SK-N-SH treated with all-trans-retinoic acid at 6 μM for 48 hours (cell line): ENCODE measurements around the gene LYZ.

ENCODE experiments used
- ATAC-seq: fragments of 200-7000 bp; cut with Tn5 transposase; 3 replicates; pipeline ENCODE4 v1.9.1; 2020; ENCODE audit warnings: mild to moderate bottlenecking, moderate library complexity
- ARNTL ChIP-seq: fragments of 450-650 bp; formaldehyde crosslinking; IDR thresholded peaks from 2 replicates; pipeline ENCODE4 v1.5.0; 2020; ENCODE audit warnings: low read depth, mild to moderate bottlenecking, moderate library complexity, borderline replicate concordance
- BACH2 ChIP-seq: fragments of 250-450 bp; sonication (Bioruptor Pico); IDR thresholded peaks from 2 replicates; pipeline ENCODE4 v1.9.0; 2021; ENCODE audit warnings: mild to moderate bottlenecking, borderline replicate concordance
- CREB5 ChIP-seq: fragments of 250-450 bp; sonication (Bioruptor Pico); IDR thresholded peaks from 2 replicates; pipeline ENCODE4 v1.5.1; 2020; ENCODE audit warnings: low read depth, mild to moderate bottlenecking, moderate library complexity
- CSDC2 ChIP-seq: fragments of 250-450 bp; sonication (Bioruptor Pico); IDR thresholded peaks from 2 replicates; pipeline ENCODE4 v1.5.0; 2020; ENCODE audit warnings: mild to moderate bottlenecking, moderate library complexity
- ESRRG ChIP-seq: fragments of 250-450 bp; sonication (Bioruptor Pico); IDR thresholded peaks from 2 replicates; pipeline ENCODE4 v1.6.1; 2021; ENCODE audit warnings: mild to moderate bottlenecking
- GLIS3 ChIP-seq: fragments of 250-450 bp; sonication (Bioruptor Pico); IDR thresholded peaks from 2 replicates; pipeline ENCODE4 v1.5.0; 2020; ENCODE audit warnings: mild to moderate bottlenecking, moderate library complexity
- ISL1 ChIP-seq: fragments of 250-450 bp; sonication (Bioruptor Pico); IDR thresholded peaks from 2 replicates; pipeline ENCODE4 v2.1.2; 2022; ENCODE audit warnings: mild to moderate bottlenecking, moderate library complexity
- OSR1 ChIP-seq: fragments of 250-450 bp; sonication (Bioruptor Pico); IDR thresholded peaks from 2 replicates; pipeline ENCODE4 v1.8.0; 2022; ENCODE audit warnings: moderate library complexity, mild to moderate bottlenecking, inconsistent platforms
- POU6F1 ChIP-seq: fragments of 250-450 bp; sonication (Bioruptor Pico); IDR thresholded peaks from 2 replicates; pipeline ENCODE4 v1.8.0; 2021; ENCODE audit warnings: low read depth, mild to moderate bottlenecking, moderate library complexity, borderline replicate concordance
- PPARA ChIP-seq: fragments of 250-450 bp; sonication (Bioruptor Pico); IDR thresholded peaks from 2 replicates; pipeline ENCODE4 v1.5.0; 2020; ENCODE audit warnings: mild to moderate bottlenecking, borderline replicate concordance
- RARB ChIP-seq: fragments of 250-450 bp; sonication (Bioruptor Pico); IDR thresholded peaks from 2 replicates; pipeline ENCODE4 v1.8.0; 2021; ENCODE audit warnings: mild to moderate bottlenecking, moderate library complexity
- SNAI2 ChIP-seq: fragments of 250-450 bp; sonication (Bioruptor Pico); IDR thresholded peaks from 2 replicates; pipeline ENCODE4 v1.5.0; 2020; ENCODE audit warnings: mild to moderate bottlenecking, moderate library complexity
- TOX ChIP-seq: fragments of 250-450 bp; sonication (Bioruptor Pico); IDR thresholded peaks from 2 replicates; pipeline ENCODE4 v1.8.0; 2021; ENCODE audit warnings: mild to moderate bottlenecking, moderate library complexity, borderline replicate concordance
- TSHZ2 ChIP-seq: fragments of 250-450 bp; sonication (Bioruptor Pico); IDR thresholded peaks from 2 replicates; pipeline ENCODE4 v1.5.0; 2020; ENCODE audit warnings: mild to moderate bottlenecking, moderate library complexity
- ZC3H10 ChIP-seq: fragments of 250-450 bp; sonication (Bioruptor Pico); IDR thresholded peaks from 2 replicates; pipeline ENCODE4 v1.5.1; 2021; ENCODE audit warnings: mild to moderate bottlenecking, moderate library complexity
- ZFP3 ChIP-seq: fragments of 250-450 bp; sonication (Bioruptor Pico); IDR thresholded peaks from 2 replicates; pipeline ENCODE4 v1.5.0; 2020; ENCODE audit warnings: mild to moderate bottlenecking, moderate library complexity
- ZFP30 ChIP-seq: fragments of 450-650 bp; formaldehyde crosslinking; IDR thresholded peaks from 2 replicates; pipeline ENCODE4 v1.5.0; 2022; ENCODE audit warnings: mild to moderate bottlenecking, moderate library complexity
- ZNF565 ChIP-seq: fragments of 450-650 bp; formaldehyde crosslinking; conservative IDR thresholded peaks from 2 replicates; pipeline ENCODE4 v1.5.0; 2020; ENCODE audit warnings: low read depth, mild to moderate bottlenecking, moderate library complexity
- ZNF70 ChIP-seq: fragments of 450-650 bp; formaldehyde crosslinking; IDR thresholded peaks from 2 replicates; pipeline ENCODE4 v1.5.0; 2020; ENCODE audit warnings: mild to moderate bottlenecking, moderate library complexity
- ZNF8 ChIP-seq: fragments of 450-650 bp; formaldehyde crosslinking; IDR thresholded peaks from 2 replicates; pipeline ENCODE4 v1.5.0; 2020; ENCODE audit warnings: mild to moderate bottlenecking, moderate library complexity

LYZ gene

GRCh38 chr12:69348162-69348938, at the start of gene LYZ:
Gene LYZ (plus strand): TSS chr12:69348381. CDS start chr12:69348409, 28 bp downstream.
- no peak for ATAC-seq
- TF ChIP-seq ZNF565 (CRISPR knock-in tag) (no peak), ISL1 (no peak), ESRRG (CRISPR knock-in tag) (no peak), ZC3H10 (no peak), ZFP30 (CRISPR knock-in tag) (no peak), ZFP3 (no peak), SNAI2 (CRISPR knock-in tag) (no peak), ARNTL (CRISPR knock-in tag) (no peak), TOX (no peak), CSDC2 (CRISPR knock-in tag) (no peak)

- ATAC-seq, result no peak
- no peak for TF ChIP-seq POU6F1
- no peak for TF ChIP-seq ISL1
- TF ChIP-seq CSDC2 (CRISPR knock-in tag), result no peak
- TF ChIP-seq ESRRG (CRISPR knock-in tag), result no peak
- TF ChIP-seq TOX, result no peak
- no peak for TF ChIP-seq ZNF70
- TF ChIP-seq TSHZ2 (CRISPR knock-in tag), result no peak
- TF ChIP-seq PPARA (CRISPR knock-in tag), result no peak
- TF ChIP-seq OSR1 (CRISPR knock-in tag), result no peak
- TF ChIP-seq ZNF565 (CRISPR knock-in tag), result no peak
- no peak for TF ChIP-seq ZNF8 (CRISPR knock-in tag)
- TF ChIP-seq GLIS3 (CRISPR knock-in tag), result no peak
- no peak for TF ChIP-seq BACH2 (CRISPR knock-in tag)
- no peak for TF ChIP-seq ZFP3
These were observed 49.2 kb upstream of the LYZ start for GRCh38 chr12:69298947-69299346.

- TF ChIP-seq ZFP3, result no peak
- no peak for TF ChIP-seq OSR1 (CRISPR knock-in tag)
- no peak for TF ChIP-seq CSDC2 (CRISPR knock-in tag)
- no peak for TF ChIP-seq CREB5 (CRISPR knock-in tag)
- TF ChIP-seq ZFP30 (CRISPR knock-in tag), result no peak
- no peak for TF ChIP-seq TSHZ2 (CRISPR knock-in tag)
- no peak for TF ChIP-seq RARB (CRISPR knock-in tag)
- TF ChIP-seq SNAI2 (CRISPR knock-in tag), result no peak
- TF ChIP-seq ESRRG (CRISPR knock-in tag), result no peak
- TF ChIP-seq ZNF565 (CRISPR knock-in tag), result no peak
- no peak for TF ChIP-seq ZC3H10
- TF ChIP-seq ISL1, result no peak
- TF ChIP-seq POU6F1, result no peak
These were observed 43.9 kb upstream of the LYZ start for GRCh38 chr12:69304284-69304683.

More at GRCh38 chr12:69304284-69304683, 43.9 kb upstream of the LYZ start:
- no peak for ATAC-seq
